ENCODE data around the gene MEIS2.

The MEIS2 gene

DNA sequence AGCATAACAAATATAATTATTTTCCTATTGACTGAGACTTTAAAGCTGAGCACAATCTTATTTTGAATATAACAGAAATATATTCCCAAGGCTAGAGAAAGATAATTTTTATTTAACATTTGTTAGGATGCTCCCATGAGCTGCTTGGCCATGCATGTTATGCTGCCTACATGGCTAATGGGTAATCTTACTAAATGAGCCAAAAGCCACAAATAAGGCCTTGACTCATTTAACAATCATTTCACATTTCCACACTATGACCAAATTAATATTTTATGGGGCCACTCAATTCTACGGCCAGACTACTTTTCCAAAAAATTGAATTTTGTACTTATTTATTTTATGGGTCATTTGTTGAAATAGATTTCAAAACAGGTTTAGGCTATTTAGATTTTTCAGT, 141.7 kb downstream of the MEIS2 start:
- no peak for DNase-seq

DNA sequence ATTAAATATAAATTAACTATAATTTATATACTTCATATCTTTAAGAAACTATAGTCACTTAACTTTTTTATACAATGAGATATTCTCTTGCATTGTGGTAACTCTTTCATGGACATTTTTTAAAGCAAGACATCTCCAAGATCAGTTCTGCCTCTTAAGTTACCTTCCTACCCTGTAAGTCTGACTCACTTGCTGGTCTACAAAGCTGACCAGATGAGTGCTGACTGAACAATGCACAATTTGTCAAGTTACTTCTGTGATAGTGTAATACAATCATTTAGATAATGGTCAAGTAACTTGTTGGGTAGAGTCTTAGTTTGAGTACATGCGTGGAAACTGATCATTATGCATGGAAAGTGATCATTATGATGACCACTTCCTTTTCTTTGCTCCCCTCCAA, 145.9 kb downstream of the MEIS2 start:
- DNase-seq, result no peak

DNA sequence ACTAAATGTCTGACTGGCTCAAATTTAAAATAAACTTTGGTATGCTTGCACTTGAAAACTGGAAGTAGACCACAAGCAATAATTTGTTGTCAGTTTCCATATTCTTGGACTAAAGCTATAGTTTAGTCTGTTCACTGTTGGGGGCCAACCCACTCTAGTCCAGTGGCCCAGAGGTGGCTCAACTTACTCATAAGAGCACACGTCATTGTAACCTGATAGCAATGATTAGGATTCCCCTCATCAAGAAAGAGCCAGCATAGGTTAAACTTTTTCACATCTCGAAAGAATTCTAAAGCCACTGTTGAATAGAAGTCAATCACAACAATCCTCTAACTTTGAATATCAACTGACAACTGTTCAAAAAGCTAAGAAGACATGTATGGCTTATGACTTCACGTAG, 147.0 kb downstream of the MEIS2 start:
- DNase-seq, result no peak

DNA sequence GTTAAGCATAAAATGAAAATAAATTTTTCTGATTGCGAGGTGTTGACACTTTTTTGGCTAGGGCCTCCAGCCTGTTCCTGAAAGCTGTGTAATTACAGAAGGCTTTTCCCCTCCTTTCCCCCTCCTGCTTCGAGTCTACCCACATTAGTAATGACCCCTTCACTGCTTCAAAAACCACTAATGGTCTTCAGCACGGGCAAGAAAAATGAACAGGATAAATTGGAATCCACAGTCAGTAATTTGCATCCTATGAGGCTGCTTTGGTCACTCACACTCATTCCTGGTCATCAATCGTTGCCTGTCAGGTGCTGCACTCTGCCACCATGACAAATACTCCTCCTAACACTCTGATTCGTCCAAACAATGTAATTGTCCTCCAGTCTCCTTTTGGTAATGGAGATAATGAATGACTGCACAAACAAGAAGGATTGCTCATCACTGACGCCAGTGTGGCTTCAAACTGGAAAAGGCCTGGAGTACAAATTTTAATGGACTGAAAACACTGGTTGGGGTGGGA, 148.6 kb downstream of the MEIS2 start:
- DNase-seq, result no peak

DNA sequence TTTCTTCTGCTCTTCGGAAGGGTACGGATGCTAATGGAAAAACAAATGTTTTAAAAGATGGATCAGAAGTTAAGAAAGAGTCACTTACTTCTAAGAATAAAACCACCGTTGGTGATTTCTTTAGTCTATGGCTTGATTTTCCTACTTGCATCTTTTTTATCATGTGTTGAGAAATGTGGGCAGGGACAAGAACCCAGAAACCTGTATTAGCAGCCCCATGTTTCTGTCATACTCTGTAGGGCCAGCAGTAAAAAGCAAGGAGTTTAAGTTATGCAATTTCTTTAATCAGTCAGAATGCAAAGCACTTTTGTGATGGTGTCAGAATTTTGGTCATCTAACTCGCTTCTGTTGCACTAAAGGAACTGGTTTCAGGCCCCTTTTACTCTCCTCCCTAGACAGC, 150.0 kb downstream of the MEIS2 start:
- no peak for DNase-seq

DNA sequence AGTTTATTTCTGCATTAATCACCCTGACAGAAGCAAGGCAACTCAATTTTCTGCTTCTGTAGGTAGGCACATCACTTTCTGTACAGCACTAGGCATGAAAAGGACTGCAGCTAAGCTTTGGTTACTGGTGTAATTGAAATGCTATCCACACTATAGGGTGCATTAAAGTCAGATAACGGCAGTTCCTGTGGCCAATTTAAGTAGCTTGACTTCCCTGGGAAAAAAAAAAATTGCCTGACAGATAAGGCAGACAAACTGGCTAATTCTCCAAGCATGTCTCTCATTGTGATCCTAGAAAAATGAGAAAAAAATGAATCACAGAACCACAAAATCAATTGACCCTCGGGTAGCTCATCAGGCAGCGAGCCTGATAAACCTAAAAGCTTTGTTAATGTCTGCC, 151.4 kb downstream of the MEIS2 start:
- DNase-seq, result no peak

DNA sequence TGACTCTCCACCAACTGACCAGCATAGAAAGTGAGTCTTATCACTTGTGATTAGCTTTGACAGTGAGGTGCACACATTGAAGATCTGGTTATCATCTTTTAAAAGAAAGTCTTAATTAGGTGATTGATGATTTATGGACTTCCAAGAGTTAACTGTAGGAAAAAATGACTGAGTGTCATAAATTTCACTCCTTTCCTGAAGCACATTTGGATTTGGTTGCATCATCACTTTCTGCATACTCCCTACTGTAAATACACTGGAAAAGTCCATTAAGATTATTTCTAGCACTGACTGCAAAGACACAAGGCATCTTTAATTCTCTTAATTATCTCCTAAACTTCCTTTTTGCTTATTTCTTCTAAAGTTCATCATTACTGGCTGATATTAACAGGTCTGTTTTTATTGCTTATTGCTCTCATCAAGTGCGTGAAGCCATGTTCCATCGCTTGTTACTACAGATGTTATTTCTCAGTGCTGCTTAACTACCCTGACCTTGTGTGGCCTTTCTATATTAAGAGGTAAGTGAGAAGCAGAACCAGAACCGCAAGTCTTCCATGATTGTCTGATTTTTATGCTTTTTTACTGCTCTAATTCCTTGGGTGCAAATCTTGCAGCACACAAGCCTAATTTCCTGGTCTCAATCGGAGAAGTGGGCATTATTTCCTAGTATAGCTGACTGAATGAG, 153.2 kb downstream of the MEIS2 start:
- DNase-seq, result no peak

DNA sequence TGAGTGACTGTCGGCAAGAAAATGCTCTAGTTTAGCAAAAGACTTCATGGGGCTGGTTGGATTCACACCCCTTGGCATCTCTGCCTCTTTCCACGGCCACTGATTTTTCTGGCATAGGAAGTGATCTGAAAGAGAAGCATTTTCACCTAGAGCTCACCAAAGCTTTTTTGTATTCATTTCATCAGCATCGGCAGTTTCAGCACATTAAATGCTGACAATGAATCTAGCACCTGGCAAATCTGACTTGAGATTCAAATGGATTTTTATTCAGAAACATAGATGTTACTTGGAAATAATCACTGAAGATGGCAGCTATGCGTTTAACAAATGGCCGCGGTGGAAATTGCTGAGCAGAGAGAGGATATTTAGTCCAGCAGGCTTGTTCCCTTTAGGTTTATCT, 155.9 kb downstream of the MEIS2 start:
- no peak for DNase-seq

DNA sequence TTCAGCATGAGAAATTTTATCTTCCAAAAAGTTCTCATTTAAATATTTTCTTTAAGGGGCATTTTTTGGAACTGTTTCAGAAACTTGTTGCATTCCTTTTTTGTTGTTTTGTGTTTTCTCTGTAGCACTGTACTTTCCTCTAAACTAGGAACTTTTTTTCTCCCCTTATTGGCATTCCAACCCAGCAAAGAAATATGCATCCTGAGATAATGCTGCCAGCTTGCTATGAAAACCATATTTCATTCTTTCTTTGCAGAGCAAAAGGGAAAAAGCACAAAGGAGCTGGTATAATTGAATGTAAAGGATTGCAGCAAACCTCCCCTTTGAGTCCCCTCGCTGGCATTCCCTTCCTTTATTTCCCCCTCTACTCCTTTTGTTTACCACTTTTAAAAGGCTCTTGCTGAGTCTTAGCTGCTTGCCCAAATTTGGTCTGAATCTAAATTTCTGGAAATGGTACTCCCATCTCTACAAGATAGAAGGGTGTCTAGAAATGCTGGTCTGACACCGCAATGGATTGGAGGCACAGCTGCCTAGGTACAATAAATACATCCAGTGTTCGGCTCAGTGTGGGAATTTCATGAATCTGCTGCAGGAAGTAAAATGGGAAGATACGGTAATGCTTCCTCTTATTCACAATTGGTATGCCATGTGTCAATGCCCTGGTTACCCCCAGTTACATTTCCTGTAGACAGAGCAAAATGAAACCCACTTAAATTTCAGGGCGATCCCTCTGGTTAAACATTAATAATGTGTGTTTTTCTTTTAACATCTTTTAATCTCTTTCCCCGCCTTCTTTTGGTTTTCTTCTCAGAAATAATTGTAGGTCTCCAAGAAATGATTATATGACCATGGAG, 156.6 kb downstream of the MEIS2 start:
- no peak for DNase-seq

DNA sequence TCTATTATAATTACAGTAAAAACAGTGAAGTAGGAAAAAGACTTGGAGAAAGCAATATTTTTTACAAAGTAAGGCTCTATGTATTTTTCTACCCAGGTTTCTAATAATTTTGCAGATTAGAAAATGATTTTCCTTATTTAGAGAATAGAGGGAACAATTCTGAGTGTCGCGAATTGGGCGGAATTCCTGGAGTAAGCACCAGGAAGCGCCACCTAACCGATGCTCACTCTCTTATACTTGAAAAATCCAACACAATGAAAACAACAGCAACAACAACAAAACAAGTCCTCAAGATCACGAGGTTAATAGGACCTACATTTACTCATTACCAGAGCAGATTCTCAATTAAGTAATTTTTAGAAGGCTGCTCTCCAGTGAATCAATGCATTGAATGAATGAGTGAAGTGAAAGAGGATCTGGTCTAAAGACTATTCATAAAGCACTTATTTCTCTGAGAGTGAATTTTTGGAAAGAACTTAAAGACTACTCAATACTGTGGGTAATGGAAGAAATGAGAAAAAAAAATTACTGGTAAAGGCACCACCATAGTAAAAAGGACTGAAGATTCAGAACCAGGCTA, 158.0 kb downstream of the MEIS2 start:
- DNase-seq, result no peak

DNA sequence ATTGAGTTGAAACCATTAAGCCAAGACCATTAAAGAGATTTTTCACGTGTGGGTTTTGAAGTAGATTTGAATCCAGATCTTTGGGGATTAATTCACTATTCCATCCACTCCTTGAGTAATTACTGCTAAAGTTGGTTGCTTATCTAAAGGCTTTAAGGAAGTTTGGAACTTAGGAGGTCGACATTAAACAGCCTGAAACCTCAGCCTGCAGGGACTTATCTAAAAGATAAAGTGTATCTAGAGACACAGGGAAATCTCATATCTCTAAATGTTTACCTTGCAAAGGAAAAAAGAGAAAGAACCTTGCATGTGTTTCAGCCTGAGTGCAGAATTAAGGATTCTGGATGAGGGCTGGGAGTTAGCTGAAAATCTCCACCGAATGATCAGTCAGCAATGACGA, 158.6 kb downstream of the MEIS2 start:
- DNase-seq, result no peak

DNA sequence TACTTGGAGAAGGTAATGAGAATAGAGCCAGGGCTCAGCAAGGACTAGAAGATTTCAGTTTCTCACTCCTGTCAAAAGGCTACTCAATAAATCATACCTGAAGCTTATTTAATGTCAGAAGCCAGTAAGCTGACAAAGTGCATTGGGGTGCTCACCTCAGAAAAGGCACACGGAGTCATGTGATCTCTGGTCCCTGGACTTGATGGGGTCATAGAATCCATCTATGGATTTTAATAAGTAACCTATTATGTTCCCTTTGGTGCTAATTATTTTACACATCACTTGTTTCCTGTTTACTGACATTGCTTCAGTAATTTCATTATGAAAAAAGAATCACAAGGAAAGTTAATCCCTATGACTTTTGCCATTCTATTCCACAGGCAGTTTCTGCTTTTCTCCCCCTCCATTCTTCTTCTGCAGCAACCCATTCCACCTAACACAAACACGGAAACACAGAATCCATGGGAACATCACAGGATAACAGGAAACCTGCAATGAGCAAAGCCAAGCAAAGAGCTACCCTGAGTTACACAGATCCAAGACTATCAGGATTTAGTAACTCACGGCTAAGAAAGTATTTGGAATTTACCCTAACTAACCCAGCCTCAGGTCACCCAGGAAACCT, 159.6 kb downstream of the MEIS2 start:
- no peak for DNase-seq

DNA sequence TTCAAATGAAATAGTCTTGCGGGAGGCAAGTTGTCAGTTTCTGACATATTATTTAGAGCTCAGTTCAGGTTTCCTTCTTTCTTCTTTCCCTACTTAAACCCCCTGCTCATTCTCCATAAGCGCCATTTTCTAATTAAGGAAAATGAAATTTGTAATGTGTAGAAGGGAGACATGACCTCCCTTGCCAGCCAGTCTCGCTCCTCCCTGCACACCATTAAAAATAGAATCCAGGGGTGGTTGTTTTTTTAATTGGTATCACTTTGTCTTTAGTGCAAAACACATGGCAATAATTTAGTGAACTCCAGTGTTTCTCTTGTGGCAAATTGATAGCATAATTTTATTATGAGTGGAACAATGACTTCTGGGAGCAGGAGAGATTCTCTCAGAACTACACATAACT, 160.1 kb downstream of the MEIS2 start:
- DNase-seq, result no peak

DNA sequence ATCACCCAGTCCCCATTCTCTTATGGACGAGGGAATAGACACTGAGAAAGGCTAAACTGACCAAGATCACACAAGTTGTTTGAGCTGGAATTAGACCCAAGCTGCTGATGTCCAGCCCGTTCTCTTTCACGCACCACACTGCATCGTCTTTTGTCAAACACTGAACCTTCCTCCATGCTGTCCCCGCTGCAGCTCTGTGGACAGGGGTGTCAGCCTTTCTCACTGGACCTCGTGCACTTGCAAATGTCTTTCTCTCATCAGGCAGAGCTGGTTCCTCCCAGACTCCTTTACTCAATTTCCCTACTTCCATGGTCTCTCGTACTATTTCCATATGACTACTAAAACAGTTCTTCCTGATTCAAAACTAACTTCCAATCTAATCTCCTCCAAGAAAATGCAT, 161.6 kb downstream of the MEIS2 start:
- no peak for DNase-seq

DNA sequence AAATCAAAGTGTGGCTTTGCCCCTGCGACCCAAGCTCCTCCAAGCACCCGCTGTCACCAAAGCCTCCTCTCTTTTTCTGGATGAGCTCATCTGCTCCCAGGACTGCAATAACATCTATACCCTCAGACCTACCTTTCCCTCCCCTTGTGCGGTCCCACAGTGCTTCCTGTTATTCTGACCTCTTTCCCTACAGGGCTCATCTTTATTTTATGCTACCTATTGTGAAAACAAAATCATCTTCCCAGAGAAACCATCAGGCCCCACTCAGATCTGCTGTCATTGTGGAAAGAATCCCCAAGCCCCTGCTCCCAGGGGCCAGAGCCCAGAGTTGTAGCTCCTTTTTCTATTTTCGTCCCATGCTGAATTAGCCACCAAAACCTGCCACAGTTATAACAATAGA, 162.2 kb downstream of the MEIS2 start:
- no peak for DNase-seq

DNA sequence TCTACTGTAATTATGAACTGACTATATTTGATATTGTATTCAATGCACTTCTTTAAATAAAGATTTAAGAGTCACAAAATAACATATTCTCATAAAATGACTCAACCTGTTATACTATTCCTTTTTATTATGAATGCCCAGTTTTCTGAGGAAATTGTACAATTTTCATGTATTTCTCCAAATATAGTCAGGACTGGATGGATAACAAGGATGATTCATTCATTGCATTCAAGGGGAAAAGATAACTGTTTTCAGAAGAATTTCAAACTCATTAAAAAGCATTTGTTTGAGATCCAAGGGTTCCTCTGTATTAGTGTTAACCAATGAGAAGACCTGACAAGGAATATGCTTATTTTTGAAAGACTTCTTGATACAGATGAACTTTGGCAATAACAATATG, 163.7 kb downstream of the MEIS2 start:
- no peak for DNase-seq

DNA sequence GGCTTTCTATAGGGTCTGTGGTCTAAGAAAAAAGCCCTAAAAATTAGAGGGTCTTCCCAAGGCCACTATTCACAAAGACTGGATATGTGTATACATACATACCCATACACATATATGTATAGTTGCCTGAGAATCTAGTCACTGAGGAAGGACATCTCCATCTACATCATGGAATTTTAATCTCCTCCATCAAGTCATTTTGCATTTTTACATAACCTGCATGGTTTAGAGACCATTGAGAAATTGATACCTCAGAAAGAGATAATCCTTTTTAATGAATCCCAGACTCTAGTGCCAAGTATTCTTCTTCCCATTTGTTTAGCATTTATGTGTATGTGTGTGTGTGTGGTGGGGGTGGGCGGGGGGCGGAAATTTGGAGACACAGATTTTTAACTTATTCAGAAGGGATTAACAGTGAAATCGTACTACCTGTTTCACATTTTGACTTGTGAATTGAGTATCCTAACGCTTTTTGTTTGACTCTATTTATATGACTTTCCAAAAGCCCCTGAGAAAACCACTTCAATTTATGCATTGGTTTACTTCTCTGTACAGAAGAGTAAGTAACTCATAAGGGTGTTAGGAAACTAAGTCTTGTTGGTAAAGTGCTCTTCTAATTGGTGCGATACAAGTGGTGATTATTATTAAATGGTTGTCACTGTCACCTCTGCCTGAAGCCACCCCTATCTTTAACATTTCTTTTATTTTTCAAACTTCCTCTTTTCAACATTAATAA, 166.9 kb downstream of the MEIS2 start:
- DNase-seq, result no peak

DNA sequence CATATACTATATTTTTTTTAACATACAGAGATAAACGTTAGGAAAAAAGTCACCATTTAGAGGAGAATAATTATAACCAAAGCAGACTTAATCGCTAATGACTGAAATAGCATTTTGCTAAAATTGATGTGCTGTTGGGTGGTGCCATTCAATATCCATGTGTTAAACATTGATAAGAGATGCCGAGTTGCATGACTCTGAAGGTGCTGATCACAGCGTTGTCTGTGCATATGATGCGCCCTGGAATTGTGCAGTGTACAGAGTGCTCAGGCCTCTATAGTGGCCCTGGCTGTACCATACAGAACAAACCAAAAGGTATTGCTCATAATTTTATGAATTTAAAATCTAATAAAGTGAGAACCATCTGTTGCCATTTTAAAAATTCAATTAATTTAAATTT, 168.3 kb downstream of the MEIS2 start:
- no peak for DNase-seq

DNA sequence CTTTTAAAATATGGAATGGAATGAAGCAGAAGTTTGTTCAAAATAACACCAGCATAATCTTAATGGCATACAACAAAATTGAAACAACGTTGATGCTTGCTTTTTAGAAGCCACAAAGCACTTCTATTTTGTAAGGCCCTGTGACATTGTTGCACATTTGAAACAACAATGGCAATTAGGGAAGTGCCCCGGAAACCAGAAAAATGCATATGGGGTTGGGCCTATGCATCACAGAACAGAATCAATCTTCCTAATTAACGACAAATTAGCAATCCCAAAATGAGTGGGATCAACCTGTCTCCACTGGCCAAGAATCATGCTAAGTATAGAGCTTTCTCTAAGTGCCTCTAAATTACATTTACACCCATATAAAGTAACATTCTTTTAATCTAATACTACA, 168.9 kb downstream of the MEIS2 start:
- no peak for DNase-seq

DNA sequence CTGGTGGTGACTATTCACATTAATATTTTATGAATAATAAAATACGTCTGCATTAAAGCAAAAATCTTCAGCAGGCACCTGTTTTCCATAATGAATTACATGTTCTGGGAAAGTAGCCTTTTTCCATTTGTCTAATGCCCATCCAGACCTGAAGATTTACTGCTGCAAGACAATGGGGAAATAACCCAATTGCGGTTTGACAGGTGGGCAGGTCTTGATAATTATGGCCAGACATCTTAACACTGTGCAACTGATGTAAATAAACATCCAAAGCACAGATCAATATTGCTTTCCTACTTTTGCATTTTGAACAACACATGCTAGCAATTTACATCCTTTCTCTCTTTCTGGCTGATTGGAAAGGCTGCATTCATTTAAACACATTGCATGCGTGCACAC, 173.9 kb downstream of the MEIS2 start:
- no peak for DNase-seq

DNA sequence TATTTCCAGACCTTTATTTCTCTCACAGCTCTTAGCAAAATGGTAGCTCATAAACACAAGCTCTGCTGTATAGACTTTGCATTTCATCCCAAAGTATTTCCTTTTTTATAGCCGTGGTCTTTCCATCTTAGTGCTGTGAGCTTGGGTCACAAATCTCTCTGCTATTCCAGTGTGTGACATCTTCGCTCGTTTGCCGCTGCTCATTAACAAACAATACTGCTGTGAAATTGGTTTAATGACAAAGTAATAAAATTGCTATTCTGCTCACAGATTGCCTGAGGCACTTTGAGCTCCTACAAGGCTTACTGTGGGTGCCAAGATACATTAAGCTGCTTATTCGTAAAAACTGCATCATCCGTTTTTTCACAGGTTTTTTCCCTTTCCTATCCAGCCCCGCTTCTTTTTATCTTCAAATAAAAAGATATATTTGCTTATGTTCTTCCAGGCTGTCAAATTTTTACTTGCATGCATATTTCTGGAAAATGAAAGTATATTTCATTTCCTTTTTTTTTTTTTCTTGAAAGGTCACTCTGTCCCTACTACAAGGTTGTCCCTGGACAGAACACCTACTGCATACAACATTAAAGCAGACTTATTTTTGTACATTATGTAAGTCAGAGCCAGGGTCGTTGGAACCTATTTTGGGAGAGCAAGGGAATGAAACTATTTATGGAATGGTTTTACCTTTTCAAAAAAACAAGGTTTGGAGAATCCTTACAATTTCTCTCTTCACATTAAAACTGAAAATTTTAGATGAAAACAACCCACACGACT, 174.5 kb downstream of the MEIS2 start:
- no peak for DNase-seq

DNA sequence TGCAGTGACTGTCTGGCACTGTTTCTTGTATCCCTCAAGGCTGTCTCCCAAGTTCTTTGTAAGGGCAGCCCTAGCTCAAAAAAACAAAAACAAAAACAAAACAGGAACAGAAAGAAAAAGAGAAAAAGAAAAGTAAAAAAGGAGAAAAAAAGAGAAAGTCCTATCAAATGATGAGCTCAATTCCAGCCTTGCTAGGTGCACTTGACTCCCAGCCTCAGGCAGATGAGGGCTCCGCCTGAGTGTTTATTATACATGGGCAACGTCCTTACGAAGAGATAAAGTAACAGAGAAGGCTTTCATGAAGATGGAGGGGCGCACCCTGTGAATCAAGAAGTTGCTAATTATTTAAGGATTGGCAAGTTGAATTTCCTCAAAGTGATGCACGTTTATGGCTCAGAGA, 175.3 kb downstream of the MEIS2 start:
- no peak for DNase-seq

Measured in effector CD4-positive, alpha-beta T cell (primary cell).